RWPE1 (cell line): ENCODE data around the gene POU5F1.
"Not testable (repeated sequence)": the region's sequence is repeated elsewhere in the genome, so short reads cannot be mapped to it uniquely, and the experiment has no call there.

Experiments used
- CTCF ChIA-PET: fragments of 350-600 bp; sonication (Branson Sonifier 250); formaldehyde crosslinking; extraction: SDS; loops from one replicate; lab custom pipeline; 2021; lab: Yijun Ruan, JAX
- POLR2A ChIA-PET: fragments of 400-600 bp; formaldehyde crosslinking; extraction: SDS; loops from one replicate; lab custom pipeline; 2020; ENCODE audit warnings: antibody characterized with exemption; ENCODE audit not compliant: low non-redundant PET; lab: Yijun Ruan, JAX
- DNase-seq: peaks from one replicate; pipeline ENCODE4 v3.0.0; 2012; ENCODE audit warnings: low spot score
- H3K27ac ChIP-seq: fragments of 450-650 bp; 2 replicates; pipeline ENCODE4 v1.5.1; 2017
- CTCF ChIP-seq: fragments of 450-650 bp; conservative IDR thresholded peaks from 2 replicates; pipeline ENCODE4 v1.5.1; 2017; ENCODE audit warnings: low read depth, mild to moderate bottlenecking

The POU5F1 gene

GRCh38 chr6:31208506-31208905 is 38.0 kb upstream of the POU5F1 start:
- POLR2A ChIA-PET, result no interaction called here
- CTCF ChIA-PET, result interaction anchor here (1.0 kb wide), 1 partner anchor 71 kb away, joined by 3 read pairs; no protein-coding TSS in a partner anchor
- no peak overlapping the region for H3K27ac ChIP-seq
- TF ChIP-seq CTCF, result no peak
- no peak for DNase-seq

GRCh38 chr6:31205638-31206037 is 35.2 kb upstream of the POU5F1 start:
- ChIA-PET POLR2A (no interaction called here), CTCF (no interaction called here)
- DNase-seq, result no peak
- no peak for TF ChIP-seq CTCF
- no peak overlapping the region for H3K27ac ChIP-seq

GRCh38 chr6:31204751-31205145 is 34.3 kb upstream of the POU5F1 start:
- DNase-seq, result no peak
- POLR2A ChIA-PET, result no interaction called here
- H3K27ac ChIP-seq, result peak overlapping the region; percentile 78
- TF ChIP-seq CTCF, result no peak
- CTCF ChIA-PET, result no interaction called here

GRCh38 chr6:31203345-31203979 is 33.0 kb upstream of the POU5F1 start:
- DNase-seq, result peak; percentile 69
- no peak overlapping the region for H3K27ac ChIP-seq
- CTCF ChIA-PET, result interaction anchor here (0.6 to 1.1 kb wide), 3 partner anchors 163 to 531 kb away, joined by 3 read pairs; partner anchors contain the start of gene DHX16
- POLR2A ChIA-PET, result no interaction called here
- TF ChIP-seq CTCF, result no peak

- peak; percentile 38 for DNase-seq
- no peak for TF ChIP-seq CTCF
- ChIA-PET POLR2A (no interaction called here), CTCF (interaction anchor here (0.6 to 1.1 kb wide), 4 partner anchors 164 to 530 kb away, joined by 3 read pairs; partner anchors contain the start of gene DHX16)
- peak overlapping the region; percentile 77 for H3K27ac ChIP-seq
Measured at GRCh38 chr6:31202259-31203166, 32.0 kb upstream of the POU5F1 start.

- DNase-seq, CTCF ChIA-PET, POLR2A ChIA-PET: not testable (repeated sequence)
- H3K27ac ChIP-seq, result peak overlapping the region; percentile 97
Measured at GRCh38 chr6:31199105-31199452, 28.6 kb upstream of the POU5F1 start.
